Measurements from ENCODE around the gene NGDN.
A peak's percentile ranks its signal among the peaks of the same experiment; 100 is the strongest.
"Not testable (repeated sequence)": the region's sequence is repeated elsewhere in the genome, so short reads cannot be mapped to it uniquely, and the experiment has no call there.

Gene NGDN

DNA sequence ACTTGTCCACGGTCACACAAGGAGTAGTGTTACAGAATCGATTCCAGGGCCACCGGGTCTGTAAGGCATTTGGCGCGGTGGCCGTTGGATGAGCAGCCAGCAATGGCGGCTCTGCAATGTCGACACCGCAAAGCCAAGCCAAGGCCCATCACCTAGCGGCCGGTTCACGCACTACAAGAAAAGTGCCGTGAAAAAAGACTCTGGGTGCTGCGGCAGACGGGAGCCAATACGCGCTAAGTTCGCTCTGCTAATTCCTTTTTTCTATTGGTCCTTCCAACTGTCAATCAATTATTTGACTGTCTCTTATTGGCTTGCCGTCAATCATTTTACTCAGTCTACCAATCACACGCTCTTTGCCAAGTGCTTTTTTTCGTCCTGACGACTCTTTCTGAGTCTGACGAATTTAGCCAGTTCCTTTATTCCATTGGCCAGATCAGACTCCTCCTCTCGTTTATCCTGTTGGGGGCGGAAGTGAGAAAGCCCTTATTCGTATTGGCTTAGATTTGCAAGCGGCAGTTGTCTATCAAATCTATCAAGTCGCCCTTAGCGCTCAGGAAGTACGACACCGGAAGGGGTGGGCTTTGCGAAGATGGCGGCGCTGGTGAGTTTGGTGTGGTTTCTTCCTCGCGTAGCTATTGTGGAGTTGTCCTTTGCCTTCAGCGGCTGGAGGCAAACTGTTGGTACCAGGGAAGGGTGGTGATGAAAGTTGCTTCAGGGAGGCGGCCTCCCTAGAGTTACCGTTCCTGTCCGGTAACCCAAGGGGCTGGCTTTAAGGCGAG lies at the start of gene NGDN:
Gene NGDN, plus strand, starts transcription at position 577 of the 779 bp plus-strand sequence. Its CDS starts 13 bp downstream, at position 590.
- peak; percentile 71 to 100 (median 94) for DNase-seq

GRCh38 chr14:23421594-23421993 lies 47.9 kb upstream of the NGDN start:
- DNase-seq, result no peak

GRCh38 chr14:23423657-23424056 lies 45.8 kb upstream of the NGDN start:
- DNase-seq, result no peak

DNA sequence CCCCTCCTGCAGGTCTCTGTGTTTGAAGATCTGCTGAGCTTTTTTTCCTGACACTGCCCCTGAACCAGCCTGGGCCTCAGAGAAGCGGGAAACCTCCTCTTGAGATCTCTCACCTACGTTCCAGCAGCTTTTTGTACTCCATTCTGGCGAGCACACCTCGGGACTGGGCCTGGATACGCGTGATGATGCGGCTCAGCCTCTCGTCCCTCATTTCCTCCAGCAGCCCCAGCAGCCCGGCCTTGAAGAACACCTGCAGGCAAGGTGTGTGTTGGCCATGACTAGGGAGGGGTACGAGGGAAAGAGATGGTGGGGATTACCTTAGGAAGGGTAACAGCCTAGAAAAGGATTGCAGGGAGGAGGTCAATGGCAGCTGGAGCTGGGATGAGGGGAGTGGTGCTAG lies 44.3 kb upstream of the NGDN start:
- DNase-seq, result no peak

DNA sequence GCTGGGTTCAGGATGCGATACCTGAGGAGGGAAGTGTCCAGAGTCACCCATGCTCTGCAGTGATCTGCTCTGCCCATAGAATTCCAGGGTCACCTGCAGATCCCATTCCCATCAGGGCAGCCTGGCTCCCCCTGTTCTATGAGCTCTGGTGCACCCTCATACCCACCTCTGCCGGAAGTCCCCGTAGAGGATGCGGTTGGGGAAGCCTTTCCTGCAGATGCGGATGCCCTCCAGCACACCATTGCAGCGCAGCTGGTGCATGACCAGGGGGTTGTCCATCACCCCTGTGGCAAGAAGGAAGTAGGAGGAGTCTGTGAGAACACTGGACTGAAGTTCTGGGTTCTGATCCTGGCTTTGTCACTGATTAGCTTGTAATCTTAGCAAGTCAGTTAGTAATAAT lies 43.7 kb upstream of the NGDN start:
- DNase-seq, result not testable (repeated sequence)

DNA sequence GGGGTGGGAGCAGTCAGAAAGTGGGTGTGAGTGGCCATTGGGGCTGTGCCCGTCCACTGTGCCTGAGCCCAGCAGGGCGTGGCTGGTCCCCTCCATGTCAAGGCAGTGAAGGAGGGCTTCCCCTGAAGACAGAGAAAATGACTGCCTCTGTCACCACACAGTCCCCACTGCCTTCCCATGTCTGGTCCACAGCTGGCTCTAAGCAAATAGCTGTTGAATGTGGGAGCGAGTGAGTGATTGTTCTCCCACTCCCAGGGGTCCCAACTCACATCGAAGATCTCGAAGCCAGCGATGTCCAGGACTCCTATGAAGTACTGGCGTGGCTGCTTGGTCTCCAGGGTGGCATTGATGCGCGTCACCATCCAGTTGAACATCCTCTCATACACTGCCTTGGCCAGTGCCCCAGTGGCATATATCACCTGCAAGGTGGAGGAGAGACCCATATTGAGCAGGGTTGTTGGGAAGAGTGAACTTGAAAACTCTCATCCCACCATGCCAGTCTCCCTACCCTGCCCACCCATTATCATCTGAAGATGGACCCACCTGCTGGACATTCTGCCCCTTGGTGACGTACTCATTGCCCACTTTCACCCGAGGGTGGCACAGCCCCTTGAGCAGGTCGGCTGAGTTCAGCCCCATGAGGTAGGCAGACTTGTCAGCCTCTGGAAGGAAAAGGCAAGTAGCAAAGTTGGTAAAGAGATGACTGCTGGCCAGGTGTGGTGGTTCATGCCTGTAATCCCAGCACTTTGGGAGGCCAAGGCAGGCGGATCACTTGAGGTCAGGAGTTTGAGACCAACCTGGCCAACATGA lies 40.6 kb upstream of the NGDN start:
- DNase-seq, result no peak

- no peak for DNase-seq
Measured at GRCh38 chr14:23430016-23430722, 39.3 kb upstream of the NGDN start.

GRCh38 chr14:23430723-23431085 lies 38.8 kb upstream of the NGDN start:
- DNase-seq, result peak in 33 of 56 donors; percentile 8 to 64 (median 34)

GRCh38 chr14:23431486-23431885 lies 38.0 kb upstream of the NGDN start:
- DNase-seq, result no peak

DNA sequence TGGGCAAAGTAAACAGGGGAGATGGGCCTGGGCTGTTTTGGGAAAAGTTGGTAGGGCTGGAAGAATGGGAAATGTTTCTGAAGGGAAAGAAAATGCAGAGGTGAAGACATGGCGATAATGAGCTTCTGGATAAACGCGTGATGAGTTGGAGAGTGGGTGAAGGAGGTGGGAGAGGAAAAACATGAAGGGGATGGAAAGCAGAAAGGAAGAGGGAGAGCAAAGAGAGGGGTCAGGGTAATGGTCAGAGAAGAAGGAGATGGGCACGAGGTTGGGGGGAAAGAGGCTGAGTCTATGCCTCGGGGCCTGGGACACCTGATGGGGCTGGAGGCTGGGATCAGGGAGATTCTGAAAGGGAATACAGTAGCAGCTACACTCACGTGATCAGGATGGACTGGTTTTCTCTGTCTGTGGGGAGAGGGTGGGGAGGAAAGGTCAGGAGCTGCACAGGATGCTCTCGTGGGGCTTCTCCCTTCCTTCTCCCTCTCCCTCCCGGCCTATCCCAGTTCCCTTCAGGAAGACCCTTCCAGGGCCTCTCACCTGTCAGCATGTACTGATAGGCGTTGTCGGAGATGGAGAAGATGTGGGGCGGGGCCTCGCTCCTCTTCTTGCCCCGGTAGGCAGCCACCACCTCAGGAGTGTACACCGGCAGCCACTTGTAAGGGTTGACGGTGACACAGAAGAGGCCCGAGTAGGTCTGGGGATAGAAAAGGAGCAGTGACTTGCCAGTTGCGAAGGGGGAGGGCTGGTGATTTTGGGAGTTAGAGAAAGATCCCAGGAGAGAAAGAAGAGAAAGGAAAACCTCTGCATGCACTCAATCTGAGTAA lies 37.2 kb upstream of the NGDN start:
- DNase-seq, result no peak

- DNase-seq, result no peak
Measured at GRCh38 chr14:23432946-23433345, 36.6 kb upstream of the NGDN start.

DNA sequence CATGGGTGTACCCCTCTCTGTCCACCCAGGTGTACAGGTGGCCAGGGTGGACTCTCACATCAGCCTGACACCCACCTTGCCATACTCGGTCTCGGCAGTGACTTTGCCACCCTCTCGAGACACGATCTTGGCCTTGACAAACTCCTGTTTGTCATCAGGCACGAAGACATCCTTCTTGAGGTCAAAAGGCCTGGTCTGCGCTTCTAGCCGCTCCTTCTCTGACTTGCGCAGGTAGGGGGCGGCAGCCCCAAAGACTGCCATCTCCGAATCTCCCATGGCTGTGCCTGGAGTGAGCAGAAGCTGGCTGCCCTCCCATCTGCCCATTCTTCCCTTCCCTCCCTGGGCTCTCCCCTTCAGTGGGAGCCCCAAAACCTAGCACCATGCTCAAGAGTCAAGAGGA lies 36.0 kb upstream of the NGDN start:
- DNase-seq, result no peak

DNA sequence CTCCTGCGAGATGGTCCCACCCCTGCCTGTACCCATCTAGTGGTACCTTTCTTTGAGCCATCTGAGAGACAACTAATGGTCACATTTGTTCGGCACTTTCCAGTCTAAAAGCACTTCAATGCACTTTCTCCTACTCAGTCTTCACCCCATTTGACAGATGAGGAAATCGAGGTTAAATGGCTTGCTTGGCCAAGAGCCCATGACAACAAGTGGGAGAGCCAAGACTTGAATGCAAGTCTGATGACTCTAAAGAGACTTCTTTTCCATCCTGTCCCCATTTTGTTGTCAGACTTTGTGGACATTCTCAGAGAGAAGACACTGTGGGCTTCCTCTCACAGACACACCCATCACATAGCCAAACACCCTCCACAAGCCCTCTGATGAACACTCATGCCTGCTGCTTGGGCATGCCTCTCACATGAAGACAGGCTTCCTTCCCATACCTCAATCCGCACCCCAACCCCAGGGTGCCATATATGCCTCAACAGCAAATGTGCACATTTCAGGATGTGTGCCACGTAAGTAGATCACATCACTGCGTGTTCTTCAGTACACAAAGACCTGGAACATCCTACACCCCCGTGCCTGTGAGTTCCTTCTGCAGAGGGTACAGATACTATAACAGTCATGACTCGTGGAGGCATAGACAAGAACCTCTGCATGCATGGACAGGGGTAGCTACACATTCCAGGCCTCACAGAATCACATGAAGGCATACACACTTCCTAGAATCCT lies 34.8 kb upstream of the NGDN start:
- DNase-seq, result peak in 1 of 56 donors; percentile 9

- no peak for DNase-seq
Measured at GRCh38 chr14:23435543-23436326, 33.8 kb upstream of the NGDN start, which contains the start of gene MYH7. Gene MYH7 (minus strand): TSS chr14:23435660. CDS start chr14:23433732, 1,928 bp downstream.

DNA sequence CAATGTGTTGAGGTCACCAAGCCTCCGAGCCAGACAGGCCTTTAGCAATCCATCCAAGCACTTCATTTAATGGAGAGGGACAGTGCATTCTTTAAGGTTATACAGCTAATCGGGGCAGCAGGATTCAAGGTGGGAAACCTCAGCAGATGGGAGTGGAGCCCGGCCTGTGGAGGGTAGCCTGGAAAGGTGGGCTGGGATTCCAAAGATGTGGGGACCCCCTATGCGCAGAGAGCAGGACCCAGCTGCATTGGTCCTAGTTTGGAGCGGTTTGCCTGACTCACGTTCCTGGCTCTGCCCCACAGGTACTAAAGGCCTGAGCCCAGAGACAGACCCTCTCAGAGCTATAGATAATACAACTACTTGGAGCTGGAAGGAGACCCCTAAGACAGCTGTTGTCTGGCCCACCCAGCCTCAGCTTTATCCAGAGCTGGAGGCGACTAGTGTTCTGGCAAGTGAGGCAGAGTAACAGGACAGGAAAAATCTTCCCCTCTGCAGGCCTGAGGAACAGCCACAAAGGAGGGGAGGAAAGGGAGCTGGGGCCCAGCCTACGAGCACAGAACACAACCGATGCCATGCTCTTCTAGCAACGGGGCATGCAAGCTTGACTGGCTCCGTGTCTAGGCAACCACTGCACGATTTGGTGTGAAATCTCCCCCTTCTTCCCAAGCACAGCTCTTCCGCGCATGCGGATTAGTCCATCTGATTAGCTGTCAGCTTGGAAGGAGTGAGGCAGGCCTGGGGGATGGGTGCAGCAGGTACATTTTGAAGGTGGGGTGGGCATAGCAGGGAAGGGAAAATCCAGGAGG lies 33.0 kb upstream of the NGDN start:
- DNase-seq, result peak in 47 of 56 donors; percentile 9 to 82 (median 54)

DNA sequence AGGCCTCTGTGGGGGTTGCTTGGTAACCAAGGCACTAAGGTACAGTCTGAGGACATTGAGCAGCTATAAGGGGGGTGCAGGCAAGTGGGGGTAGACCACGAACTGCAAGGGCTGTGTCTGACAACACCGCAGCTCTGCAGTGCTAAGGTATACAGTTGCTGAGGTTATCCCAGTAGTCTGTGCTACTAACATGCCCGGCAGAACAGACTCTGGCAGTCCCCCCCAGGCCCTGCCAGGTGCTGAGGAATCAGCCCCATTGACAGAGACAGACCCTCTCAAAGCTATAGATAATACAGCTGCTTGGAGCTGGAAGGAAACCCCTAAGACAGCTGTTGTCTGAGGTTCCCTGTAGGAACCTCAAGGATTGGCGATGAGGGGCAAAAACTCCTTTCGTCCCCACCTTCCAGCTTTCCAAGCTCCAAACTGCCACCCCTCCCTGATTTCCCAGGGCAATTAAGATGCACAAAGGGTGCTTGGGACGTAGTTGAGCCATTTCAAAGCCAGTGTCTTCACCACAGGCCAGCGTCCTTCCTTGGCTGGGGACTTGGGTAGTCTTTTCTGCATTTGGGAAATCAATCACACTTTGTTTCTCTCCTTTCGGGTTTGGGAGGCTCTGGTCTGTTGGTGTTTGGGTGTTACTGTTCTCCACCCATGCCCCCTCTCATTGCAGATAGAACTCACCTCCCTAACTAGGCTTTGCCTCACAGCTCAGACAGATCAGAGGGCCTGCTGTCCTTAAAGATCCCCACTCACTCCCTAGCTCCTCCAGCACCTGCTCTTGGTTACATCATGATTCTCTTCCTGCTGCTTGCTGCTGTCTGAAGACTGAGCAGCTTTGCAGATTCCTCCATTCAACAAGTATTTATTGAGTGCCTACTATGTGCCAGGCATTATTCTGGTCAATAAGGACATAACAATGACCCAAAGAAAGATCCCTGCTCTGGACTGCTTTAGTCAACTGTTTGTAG lies 32.1 kb upstream of the NGDN start:
- DNase-seq, result no peak
